CD4-positive, alpha-beta T cell treated with Interleukin-15 for 4 hours (primary cell): ENCODE results near the gene SGCD.

Experiments
- DNase-seq: peaks from one replicate; pipeline ENCODE4 v3.0.0-alpha.2; 2020; ENCODE audit warnings: low spot score

SGCD gene

GRCh38 chr5:156326718-156327259, at the start of gene SGCD:
Gene SGCD, plus strand, starts transcription at chr5:156327164.
- DNase-seq = no peak

GRCh38 chr5:156277290-156277689, 49.7 kb upstream of the SGCD start:
- DNase-seq = no peak

GRCh38 chr5:156295431-156295830, 31.5 kb upstream of the SGCD start:
- DNase-seq = no peak

- DNase-seq = no peak
These were observed 16.8 kb upstream of the SGCD start for GRCh38 chr5:156310115-156310514.

- DNase-seq = no peak
These were observed 13.9 kb upstream of the SGCD start for GRCh38 chr5:156312897-156313694.

GRCh38 chr5:156314416-156314815, 12.5 kb upstream of the SGCD start:
- no peak for DNase-seq

- DNase-seq = no peak
These were observed 4.3 kb upstream of the SGCD start for GRCh38 chr5:156322666-156323065.

GRCh38 chr5:156327296-156327695, 332 bp downstream of the SGCD start:
- no peak for DNase-seq

GRCh38 chr5:156328161-156328560, 1.2 kb downstream of the SGCD start:
- DNase-seq = no peak

- DNase-seq = no peak
These were observed 1.8 kb downstream of the SGCD start for GRCh38 chr5:156328766-156329165.

GRCh38 chr5:156329171-156329611, 2.2 kb downstream of the SGCD start:
- DNase-seq = no peak

- no peak for DNase-seq
These were observed 3.3 kb downstream of the SGCD start for GRCh38 chr5:156330141-156330870.

- DNase-seq = no peak
These were observed 4.2 kb downstream of the SGCD start for GRCh38 chr5:156331181-156331580.

GRCh38 chr5:156331845-156332244, 4.9 kb downstream of the SGCD start:
- DNase-seq = no peak

GRCh38 chr5:156332245-156332644, 5.3 kb downstream of the SGCD start:
- no peak for DNase-seq

- no peak for DNase-seq
These were observed 12.3 kb downstream of the SGCD start for GRCh38 chr5:156339139-156339841.

- no peak for DNase-seq
These were observed 13.9 kb downstream of the SGCD start for GRCh38 chr5:156340893-156341292.

- no peak for DNase-seq
These were observed 23.3 kb downstream of the SGCD start for GRCh38 chr5:156350256-156350655.

GRCh38 chr5:156351423-156351822, 24.5 kb downstream of the SGCD start:
- no peak for DNase-seq

GRCh38 chr5:156354571-156354970, 27.6 kb downstream of the SGCD start:
- no peak for DNase-seq

- no peak for DNase-seq
These were observed 29.3 kb downstream of the SGCD start for GRCh38 chr5:156356238-156356637.

- DNase-seq = no peak
These were observed 32.5 kb downstream of the SGCD start for GRCh38 chr5:156359476-156359875.
